Ureter (tissue), 1 donor: ENCODE measurements around the gene ZRANB1. TPM values are rescaled to one million over a fixed set of nuclear protein-coding genes. Genes with fewer than 3 reads are reported as not detected.
"Not testable (repeated sequence)": the region's sequence is repeated elsewhere in the genome, so short reads cannot be mapped to it uniquely, and the experiment has no call there.

Experiments used
- DNase-seq: peaks from one replicate; pipeline ENCODE4 v3.0.0-alpha.2; 2020; ENCODE audit warnings: low spot score
- total RNA-seq: library from RNA; stranded (reverse); gene quantifications from one replicate; pipeline ENCODE4 v1.2.4, GENCODE V29; 2023
- donor health status: DM: yes; HTN: yes; CAD: no.

Gene ZRANB1
- total RNA-seq, 1 donor from 2014 or later, result 26.3 TPM

DNA sequence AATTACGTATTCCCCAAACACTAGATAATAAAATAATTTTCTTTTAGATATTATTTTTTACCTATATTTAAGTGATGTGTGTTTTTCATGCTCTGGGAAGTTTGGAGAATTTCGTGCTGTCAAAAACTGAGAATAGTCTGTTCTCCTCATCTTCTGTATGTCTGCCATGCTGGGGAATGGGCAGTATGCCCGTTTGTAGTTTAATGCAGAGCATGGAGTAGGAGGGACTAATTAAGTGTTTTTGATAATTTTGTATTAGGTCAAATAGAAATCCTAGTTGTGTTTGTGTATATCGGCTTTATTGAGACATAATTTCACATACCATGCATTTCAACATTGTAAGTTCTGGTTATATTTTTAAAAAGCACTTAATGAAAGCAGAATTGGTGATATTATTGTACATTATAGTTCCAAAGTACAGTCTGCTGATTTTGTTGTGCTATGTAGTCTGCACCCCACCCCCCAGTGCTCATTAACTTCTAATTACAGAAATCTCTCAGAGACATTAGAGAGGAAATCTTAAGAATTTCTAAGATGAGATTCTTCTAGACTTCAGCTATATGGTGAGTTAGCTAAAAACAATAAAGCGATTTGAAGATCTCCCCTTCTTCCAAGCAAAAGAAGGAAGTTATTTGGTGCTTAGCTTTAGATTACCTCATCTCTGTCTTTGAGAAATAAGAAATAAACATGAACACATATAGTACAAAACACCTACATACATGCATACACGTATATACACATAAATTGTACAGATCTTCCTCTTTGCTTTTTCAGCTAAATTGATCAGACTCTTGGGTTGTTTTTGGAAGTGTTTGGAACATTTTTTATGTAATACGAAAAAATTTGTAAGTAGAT, 22.2 kb downstream of the ZRANB1 start:
- DNase-seq, result no peak

DNA sequence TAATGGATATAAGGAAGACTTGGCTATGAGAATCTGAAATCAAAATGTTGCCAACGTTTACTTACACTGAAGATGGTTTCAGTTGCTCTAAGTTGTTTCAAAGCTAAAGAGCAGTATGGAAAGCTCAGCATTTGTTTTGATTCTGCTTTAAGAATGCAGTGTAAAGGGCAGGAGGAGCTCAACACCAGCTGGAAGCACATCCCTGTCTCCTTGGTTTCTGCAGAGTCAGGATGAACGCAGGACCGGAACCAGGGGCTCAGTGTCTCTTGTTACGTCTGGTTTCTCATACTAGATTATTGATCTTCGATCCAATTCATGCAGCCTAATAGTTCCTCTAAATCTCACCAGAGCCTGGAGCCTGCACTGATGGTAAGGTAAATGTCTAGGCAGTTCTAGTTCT, 24.1 kb downstream of the ZRANB1 start:
- DNase-seq, result no peak

DNA sequence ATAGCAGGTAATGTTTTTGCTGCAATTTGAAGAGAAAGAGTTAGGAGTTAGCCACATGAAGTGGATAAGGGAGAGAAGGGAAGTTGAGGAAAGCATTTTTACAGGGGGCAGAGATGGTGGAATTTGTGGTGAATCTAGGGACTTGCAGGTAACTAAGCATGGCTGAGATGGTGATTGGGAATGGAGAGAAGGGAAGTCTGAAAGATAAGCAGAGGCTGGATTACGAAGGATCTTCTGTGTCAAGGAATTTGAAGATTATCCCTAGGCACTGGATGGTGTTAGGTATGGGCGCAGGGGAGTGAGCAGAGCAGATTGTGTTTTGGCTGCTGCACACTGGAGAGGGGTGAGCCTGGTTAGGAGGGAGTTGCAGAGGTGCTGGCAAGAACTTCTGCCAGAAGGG, 25.3 kb downstream of the ZRANB1 start:
- no peak for DNase-seq

DNA sequence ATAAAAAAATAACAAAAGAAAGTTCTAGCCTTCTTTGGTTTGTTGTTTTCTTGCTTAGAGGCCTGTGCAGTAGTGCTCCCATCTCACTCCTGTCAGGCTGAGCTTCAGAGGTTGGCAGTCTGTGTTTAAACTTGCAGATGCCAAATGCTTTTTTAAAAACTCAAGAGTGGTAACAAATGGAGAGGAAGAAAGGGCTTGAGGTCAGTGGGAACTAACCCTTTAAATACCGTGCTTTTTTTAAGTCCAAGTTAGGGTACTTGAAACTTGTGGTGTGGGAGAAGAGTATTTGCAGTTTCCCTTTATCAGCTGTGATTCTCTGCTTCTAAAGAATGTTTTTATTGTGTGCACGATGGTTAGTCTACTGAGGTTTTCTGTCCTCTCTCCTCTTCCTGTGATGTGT, 29.4 kb downstream of the ZRANB1 start:
- no peak for DNase-seq

DNA sequence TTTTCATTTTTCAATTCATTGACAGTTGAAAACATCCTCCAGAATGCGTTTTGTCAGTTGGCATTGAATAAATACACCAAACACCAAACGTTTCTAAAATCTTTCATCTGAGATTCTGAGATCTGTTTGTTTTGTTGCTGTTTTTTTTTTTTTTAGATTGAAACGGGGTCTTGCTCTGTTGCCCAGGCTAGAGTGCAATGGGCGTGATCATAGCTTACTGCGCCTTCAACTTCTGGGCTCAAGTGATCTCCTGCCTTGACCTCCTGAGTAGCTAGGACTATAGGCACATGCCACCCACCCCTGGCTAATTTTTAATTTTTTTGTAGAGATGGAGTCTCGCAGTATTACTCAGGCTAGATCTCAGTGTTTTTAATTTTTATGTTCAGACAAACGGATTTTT, 30.7 kb downstream of the ZRANB1 start:
- no peak for DNase-seq

DNA sequence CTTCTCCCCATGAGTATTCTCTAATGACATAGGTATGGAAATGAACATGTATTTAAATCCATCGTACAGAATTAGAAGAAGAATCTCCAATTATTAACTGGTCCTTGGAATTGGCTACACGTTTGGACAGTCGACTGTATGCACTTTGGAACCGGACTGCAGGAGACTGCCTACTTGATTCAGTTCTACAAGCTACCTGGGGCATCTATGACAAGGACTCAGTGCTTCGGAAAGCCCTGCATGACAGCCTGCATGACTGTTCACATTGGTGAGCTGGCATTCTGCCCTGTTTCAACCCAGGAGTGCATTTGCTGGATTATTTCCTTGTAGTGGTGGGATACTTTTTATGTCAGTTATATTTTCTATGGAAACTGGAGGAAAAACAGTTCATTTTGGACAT, 32.2 kb downstream of the ZRANB1 start:
- no peak for DNase-seq

DNA sequence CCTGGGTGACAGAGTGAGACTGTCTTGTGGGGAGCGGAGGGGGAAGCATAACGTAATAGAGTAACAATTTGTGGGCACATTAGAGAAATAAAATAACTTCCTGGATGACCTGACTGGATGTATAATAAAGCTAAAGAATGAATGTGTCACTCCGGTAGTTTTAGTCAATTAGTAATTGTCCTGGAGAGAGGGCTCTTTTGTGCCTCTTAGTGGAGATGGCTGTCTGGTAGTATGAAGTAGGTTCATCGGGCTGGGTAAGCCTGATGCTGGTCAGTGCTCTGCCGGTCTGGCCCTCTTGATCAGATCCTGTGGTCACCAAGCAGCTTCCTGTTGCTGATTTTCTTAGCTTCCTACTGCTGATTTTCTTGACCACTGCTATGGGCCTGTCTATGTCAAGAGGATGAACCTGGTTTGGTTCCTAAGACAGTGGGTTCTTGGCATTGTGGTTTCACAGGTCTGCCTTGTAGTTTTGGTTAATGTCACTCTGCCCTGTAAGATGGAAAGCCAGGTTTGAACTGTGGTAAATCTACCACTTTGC, 34.1 kb downstream of the ZRANB1 start:
- no peak for DNase-seq

DNA sequence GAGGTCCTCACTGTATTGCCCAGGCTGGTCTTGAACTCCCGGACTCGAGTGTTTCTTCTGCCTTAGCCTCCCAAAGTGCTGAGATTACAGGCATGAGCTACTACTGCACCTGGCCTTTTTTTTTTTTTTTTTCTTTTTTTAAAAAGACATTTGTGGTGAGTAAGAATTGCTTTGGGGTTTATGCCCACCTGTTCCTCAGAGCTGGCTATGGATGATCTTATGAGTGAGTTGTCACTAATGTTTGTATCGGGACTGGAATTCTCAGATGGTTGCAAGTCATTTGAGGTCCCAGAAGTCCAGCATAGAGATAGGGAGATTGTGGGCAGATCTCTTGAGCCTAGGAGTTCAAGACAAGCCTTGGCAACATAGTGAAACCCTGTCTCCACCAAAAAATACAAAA, 35.2 kb downstream of the ZRANB1 start:
- no peak for DNase-seq

DNA sequence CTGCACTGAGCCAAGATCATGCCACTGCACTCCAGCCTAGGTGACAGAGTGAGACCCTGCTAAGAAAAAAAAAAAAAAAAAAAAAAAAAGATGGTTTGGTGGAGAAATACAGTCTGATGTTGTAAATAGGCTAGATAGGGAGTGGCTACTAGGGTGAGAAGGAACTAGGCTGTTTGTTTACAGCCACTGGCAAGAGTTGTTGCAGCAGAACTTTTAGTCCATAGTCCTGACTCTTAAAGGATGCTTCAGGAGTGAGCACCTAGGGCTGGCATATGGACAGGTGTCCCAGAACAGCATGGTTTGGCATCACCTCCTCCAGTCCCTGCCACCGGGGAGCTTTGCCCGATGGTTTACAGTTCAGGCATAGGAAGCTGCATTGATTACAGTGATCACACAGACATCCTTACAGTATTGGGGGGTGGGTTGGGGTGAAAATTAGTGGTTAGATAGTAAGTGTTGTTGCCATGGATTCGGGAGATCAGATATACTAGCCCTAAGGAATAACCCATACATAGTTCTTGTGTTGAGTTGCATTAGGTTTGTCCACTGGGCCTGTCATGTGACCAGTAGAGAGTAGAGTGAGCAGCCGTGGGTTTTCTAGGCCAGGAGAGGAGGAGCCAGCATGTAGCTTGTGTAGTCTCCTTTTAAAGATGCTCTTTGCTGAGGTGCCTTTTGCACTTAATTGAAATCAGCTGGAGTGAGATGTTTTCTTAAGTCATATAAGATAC, 35.9 kb downstream of the ZRANB1 start:
- no peak for DNase-seq

DNA sequence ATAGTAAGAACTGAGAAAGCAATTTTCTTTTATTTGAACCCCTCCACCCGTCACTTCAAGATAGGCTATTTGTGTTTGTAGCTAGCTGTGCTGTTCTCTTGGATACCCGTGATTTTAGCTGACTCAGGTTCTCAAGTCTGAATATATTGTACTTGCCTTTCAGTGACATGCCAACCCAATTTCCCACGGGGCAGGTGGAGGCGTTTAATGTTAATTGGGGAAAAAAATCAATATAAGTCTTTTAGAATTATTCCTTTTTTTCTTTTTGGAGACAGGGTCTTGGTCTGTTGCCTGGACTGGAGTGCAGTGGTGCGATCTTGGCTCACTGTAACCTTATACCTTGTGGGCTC, 36.4 kb downstream of the ZRANB1 start:
- no peak for DNase-seq

DNA sequence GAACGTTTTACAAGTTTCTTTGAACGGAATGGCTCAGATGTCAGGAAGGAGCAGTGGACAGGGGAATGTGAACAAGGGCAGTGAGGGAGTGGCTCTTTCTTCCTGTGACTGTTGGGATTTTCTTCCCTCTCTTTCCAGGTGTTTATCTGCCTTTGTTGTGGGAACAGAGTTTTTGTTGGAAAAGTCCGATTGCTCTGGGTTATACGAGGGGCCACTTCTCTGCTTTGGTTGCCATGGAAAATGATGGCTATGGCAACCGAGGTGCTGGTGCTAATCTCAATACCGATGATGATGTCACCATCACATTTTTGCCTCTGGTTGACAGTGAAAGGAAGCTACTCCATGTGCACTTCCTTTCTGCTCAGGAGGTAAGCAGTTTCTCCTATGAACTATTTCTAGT, 41.4 kb downstream of the ZRANB1 start:
- no peak for DNase-seq

DNA sequence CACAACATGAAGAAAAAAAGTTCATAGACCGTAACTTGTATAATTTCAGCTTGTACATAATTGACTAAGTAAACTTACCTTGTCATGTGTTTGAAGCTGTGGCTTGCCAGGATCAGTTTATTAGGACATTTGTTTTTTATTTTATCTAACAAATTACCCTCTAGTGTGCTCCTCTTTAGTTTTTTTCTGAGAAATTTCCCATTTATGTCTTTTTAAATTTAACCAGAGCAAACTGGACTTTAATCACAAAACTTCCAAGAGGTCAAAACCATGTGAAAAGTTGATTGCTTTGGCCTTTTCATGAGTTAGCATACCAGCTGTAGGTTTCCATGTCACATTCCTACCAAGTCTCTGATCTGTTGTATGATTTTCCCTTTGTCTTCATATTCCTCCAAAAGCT, 42.5 kb downstream of the ZRANB1 start:
- DNase-seq, result no peak

DNA sequence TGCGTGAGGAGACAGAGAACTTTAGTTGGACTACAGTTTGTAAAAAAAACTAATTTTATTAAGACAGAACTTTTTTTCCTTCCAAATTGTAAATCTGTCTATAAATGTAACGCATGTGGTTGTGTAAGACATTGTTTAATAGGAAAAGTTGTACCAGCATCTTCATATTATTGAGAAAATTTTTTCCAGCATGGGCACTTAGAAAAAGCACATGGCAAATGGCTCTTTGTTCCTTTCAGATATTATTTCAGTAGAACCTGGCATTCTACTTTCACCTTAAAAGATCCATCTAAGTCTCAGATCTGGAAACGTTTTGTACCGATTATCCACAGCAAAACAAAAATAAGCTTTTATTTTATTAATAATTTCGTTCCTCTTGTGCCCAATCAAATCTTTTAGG, 43.2 kb downstream of the ZRANB1 start:
- no peak for DNase-seq

DNA sequence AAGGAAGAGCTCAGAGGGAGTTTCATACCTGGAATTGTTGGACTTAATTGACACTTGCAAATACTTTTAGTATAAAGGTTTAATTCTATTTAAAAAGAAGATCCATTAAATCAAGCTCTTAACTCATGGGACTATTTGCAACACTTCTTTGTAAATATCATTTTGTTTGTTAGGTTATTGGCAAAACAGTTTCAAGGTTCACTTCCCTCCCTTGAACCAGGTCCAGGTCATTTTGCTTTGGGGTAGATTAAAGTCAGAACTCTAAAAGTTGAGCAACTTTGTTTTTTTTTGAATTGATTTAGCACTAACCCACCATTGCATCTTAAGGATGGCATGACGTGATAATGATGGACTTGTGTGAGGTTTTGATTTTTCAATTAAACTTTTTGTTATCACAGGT, 45.9 kb downstream of the ZRANB1 start:
- DNase-seq, result no peak

DNA sequence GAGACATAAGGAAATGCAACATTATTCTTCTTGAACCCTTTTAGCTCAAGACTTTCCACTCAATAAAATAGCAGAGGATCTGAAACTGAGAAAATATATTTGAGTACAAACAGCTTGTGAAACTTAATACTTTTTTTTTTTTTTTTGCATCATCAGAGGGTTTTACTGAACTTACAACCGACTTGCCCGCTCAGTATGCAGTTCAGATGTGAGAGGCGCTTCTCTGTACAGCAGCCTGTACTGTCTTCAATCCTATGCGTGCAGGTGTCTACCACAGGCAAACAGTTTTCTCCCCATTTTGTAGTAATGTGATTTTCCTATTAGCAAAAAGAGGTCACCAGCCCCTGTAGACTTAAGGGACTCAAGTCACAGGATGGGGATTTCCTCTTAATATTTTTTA, 46.8 kb downstream of the ZRANB1 start:
- DNase-seq, result not testable (repeated sequence)

DNA sequence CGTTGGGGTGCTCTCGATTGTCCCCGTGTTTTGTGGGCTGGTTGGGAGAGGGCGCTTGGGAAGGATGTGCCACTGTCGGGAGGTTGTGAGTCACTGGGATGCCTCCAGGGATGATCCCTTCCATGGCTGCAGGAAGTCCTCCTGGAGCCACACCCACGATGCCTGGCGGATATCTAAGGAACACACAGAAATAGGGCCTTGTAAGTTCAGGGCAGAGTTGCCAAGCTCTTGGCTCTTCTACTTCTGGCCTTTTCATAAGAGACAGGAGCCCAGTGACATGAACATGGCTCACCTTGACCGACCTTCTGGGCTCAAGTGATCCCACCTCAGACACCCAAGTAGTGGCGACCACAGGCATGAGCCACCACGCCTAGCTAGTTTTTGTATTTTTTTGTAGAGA, 47.6 kb downstream of the ZRANB1 start:
- no peak for DNase-seq

DNA sequence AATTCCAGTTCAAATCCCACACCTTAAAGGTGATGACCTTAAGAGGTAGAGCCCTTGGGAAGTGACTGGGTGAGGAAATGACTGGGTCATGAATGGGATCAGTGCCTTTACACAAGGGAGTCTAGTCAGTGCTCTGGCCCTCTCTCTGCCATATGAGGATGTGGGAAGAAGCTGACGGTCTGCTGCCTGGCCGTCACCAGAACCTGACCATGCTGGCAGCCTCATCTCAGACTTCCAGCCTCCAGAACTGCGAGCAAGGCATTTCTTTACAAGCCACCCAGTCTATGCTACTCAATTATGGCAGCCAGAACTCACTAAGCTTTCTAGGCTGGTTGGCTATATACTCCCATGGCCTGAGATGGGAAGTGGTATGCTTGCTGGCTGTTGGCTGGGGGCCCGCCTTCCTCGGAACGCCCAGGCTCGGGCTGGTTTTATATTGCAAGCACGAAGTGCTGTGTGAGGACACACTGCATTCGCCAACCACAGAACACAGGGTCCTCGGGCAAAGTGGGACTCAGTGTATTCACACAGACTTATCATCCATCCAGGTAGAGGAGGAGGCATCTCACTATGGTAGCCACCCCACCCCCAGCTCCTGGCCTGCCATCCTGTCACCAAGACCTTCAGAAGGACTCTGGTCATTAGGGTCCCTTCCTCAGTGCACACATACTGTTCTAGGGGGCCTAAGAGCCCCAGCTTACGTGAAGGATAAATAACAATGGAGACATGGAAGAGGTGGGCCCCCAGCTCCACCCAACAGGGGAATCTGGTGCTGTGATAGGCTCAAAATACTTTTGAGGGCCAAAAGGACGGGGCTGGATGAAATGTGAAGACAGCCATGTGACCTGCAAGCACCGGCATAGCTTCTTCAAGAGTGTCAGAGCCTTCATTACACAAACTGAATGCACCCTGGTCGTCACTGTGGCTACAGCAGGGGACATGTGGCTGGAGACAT, 49.0 kb downstream of the ZRANB1 start:
- DNase-seq, result no peak

DNA sequence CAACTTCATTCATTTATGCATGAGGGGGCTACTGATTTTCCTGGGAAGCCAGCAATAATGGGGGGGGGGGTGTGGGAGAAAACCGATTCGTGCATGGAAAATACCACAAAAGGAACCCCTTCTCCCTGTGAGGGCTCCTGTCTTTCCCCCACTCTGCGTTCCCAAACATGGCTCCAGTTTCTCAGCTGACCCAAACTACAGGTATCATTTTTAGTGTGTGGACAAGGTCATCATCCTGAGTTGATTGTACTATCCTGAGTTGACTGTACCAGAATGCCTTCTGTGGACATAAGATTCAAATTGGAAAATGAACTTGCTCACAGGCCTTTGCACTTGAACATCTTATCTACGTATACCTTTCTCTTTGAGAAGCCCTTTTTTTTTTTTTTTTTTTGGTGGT, 49.9 kb downstream of the ZRANB1 start:
- DNase-seq, result no peak

DNA sequence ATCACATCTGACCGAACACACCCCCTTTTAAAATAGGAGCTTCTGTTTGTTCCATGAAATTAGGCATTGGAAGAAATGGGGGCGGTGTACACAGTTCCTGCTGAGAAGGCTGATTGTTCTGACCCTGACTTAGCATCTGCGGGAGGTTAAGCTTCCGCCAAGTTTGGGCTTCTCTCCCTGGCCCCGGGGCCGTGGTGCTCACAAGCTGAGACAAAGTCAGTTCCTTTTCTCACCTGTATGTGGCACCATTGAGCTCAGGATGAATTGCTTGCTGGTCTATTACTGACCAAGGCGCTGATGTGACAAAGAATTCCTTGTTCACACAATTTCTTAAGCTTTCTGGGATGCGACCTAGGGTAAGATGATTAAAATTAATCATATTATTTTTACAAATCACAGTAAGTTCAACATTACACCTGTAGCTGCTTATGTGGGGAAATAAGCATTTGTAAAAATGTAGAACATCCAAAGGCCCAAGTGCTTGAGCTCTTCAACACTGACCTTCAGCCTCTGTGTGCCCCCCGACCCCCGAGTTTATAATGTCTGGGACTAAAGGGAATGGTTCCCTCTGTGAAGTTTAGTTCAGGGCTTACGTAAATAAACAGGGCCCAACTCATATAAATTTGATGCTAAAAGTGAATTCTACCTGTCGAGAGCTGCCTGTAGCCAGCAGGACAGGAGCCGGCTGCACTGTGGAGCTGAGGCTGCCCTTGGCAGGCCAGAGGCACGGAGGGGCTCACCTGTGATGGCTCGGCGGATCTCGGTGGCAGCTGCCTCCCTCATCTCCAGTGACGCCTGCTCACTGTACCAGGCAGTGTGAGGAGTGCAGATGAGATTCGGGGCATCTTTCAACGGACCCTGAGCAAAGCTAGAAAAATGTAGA, 50.8 kb downstream of the ZRANB1 start:
- peak; percentile 81 for DNase-seq

DNA sequence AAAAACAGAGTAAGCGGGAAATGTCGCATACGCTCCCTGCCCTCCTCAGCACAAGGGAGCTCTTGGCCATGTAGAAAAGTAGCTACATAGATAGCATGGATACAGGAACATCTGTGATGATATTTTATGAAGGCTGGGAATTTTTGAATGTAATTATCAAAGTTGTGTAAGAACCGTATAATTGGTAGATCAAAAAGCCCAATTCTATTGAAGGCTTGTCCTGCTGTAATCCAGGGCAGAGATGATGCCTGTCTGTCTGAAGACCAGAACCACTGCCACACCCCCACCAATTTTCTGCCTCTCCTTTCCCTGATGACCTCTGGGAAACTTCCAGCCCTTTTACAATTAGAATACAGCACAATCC, 51.4 kb downstream of the ZRANB1 start:
- DNase-seq, result no peak
